Measurements from ENCODE around the gene MAPK6.

DNA sequence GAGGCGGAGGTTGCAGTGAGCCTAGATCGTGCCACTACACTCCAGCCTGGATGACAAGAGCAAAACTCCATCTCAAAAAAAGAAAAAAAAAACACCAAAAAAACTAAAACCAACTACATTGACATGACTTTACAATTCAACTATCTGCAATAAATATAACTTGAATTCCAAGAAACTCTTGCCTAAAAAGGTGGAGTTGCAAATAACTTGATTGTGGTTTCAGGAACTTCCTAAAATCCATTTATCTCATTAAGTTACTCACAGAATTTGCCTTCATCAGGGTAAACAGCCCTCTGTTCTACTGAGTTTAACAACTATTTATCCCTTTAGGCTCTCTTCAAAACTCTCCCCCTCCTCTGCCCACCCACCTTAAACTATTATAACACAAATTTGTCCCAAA, 2.7 kb upstream of the MAPK6 start:
- TF ChIP-seq POLR2A (IDR thresholded peaks at IDR 0.05) (no peak), POLR2AphosphoS5 (IDR thresholded peaks at IDR 0.05) (no peak), EP300 (IDR thresholded peaks at IDR 0.05) (no peak)
- TF ChIP-seq, protein P1, sequence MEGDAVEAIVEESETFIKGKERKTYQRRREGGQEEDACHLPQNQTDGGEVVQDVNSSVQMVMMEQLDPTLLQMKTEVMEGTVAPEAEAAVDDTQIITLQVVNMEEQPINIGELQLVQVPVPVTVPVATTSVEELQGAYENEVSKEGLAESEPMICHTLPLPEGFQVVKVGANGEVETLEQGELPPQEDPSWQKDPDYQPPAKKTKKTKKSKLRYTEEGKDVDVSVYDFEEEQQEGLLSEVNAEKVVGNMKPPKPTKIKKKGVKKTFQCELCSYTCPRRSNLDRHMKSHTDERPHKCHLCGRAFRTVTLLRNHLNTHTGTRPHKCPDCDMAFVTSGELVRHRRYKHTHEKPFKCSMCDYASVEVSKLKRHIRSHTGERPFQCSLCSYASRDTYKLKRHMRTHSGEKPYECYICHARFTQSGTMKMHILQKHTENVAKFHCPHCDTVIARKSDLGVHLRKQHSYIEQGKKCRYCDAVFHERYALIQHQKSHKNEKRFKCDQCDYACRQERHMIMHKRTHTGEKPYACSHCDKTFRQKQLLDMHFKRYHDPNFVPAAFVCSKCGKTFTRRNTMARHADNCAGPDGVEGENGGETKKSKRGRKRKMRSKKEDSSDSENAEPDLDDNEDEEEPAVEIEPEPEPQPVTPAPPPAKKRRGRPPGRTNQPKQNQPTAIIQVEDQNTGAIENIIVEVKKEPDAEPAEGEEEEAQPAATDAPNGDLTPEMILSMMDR (IDR thresholded peaks at IDR 0.05): no peak
